MM.1S (cell line): ENCODE data around the gene GPR153.
"Not testable (repeated sequence)": the region's sequence is repeated elsewhere in the genome, so short reads cannot be mapped to it uniquely, and the experiment has no call there.

ENCODE experiments used
- DNase-seq: peaks from one replicate; pipeline ENCODE4 v3.0.0-alpha.2; 2015
- H2AFZ ChIP-seq: fragments of 300-600 bp; sonication (generic); 2 replicates; pipeline ENCODE4 v1.6.0; 2016; ENCODE audit warnings: antibody characterized with exemption, low read length
- H3F3A ChIP-seq: fragments of 300-600 bp; sonication (generic); 2 replicates; pipeline ENCODE4 v1.6.1; 2016; ENCODE audit warnings: mild to moderate bottlenecking, antibody characterized with exemption, low read length, moderate library complexity, mixed read lengths; ENCODE audit not compliant: insufficient read depth
- H3K27ac ChIP-seq: fragments of 300-600 bp; sonication (generic); 2 replicates; pipeline ENCODE4 v1.5.1; 2016; ENCODE audit warnings: mild to moderate bottlenecking, low read length
- H3K27me3 ChIP-seq: fragments of 300-600 bp; sonication (generic); replicated peaks from 2 replicates; pipeline ENCODE4 v1.6.0; 2016; ENCODE audit warnings: low read length; ENCODE audit not compliant: insufficient read depth
- H3K36me3 ChIP-seq: fragments of 300-600 bp; sonication (generic); replicated peaks from 2 replicates; pipeline ENCODE4 v1.6.1; 2016; ENCODE audit warnings: mild to moderate bottlenecking, low read length, mixed read lengths; ENCODE audit not compliant: insufficient read depth
- H3K4me1 ChIP-seq: fragments of 300-600 bp; sonication (generic); 2 replicates; pipeline ENCODE4 v1.6.1; 2016; ENCODE audit warnings: low read length, mixed read lengths
- H3K4me2 ChIP-seq: fragments of 300-600 bp; sonication (generic); 2 replicates; pipeline ENCODE4 v1.6.0; 2016; ENCODE audit warnings: low read depth, low read length
- H3K4me3 ChIP-seq: fragments of 300-600 bp; sonication (generic); 2 replicates; pipeline ENCODE4 v1.5.1; 2016; ENCODE audit warnings: low read length, mixed read lengths
- H3K79me2 ChIP-seq: fragments of 300-600 bp; sonication (generic); 2 replicates; pipeline ENCODE4 v1.6.1; 2016; ENCODE audit warnings: mixed run types, low read length, mixed read lengths
- H3K9ac ChIP-seq: fragments of 300-600 bp; sonication (generic); 2 replicates; pipeline ENCODE4 v1.6.1; 2016; ENCODE audit warnings: low read length, mixed read lengths
- H3K9me2 ChIP-seq: fragments of 300-600 bp; sonication (generic); replicated peaks from 2 replicates; pipeline ENCODE4 v1.6.1; 2016; ENCODE audit warnings: mild to moderate bottlenecking, low read length, mixed read lengths; ENCODE audit not compliant: insufficient read depth
- H3K9me3 ChIP-seq: fragments of 300-600 bp; sonication (generic); replicated peaks from 2 replicates; pipeline ENCODE4 v1.6.1; 2016; ENCODE audit warnings: mild to moderate bottlenecking, low read length, mixed read lengths; ENCODE audit not compliant: insufficient read depth
- H4K20me1 ChIP-seq: fragments of 300-600 bp; sonication (generic); 2 replicates; pipeline ENCODE4 v1.6.1; 2016; ENCODE audit warnings: mild to moderate bottlenecking, low read length, moderate library complexity, mixed read lengths; ENCODE audit not compliant: insufficient read depth
- EZH2 ChIP-seq: fragments of 300-600 bp; sonication (generic); optimal IDR thresholded peaks from 2 replicates; pipeline ENCODE3; 2017; ENCODE audit warnings: low read depth, mild to moderate bottlenecking, antibody characterized with exemption, low read length, mixed read lengths
- EZH2phosphoT487 ChIP-seq: fragments of 300-600 bp; sonication (generic); IDR thresholded peaks from 2 replicates; pipeline ENCODE4 v1.6.1; 2018; ENCODE audit warnings: antibody characterized with exemption, low read length
- TF ChIP-seq, protein P1 (sequence below): fragments of 300-600 bp; sonication (generic); IDR thresholded peaks from 2 replicates; pipeline ENCODE4 v1.5.1; 2016; ENCODE audit warnings: antibody characterized with exemption, low read length, mixed read lengths

GPR153 gene

DNA sequence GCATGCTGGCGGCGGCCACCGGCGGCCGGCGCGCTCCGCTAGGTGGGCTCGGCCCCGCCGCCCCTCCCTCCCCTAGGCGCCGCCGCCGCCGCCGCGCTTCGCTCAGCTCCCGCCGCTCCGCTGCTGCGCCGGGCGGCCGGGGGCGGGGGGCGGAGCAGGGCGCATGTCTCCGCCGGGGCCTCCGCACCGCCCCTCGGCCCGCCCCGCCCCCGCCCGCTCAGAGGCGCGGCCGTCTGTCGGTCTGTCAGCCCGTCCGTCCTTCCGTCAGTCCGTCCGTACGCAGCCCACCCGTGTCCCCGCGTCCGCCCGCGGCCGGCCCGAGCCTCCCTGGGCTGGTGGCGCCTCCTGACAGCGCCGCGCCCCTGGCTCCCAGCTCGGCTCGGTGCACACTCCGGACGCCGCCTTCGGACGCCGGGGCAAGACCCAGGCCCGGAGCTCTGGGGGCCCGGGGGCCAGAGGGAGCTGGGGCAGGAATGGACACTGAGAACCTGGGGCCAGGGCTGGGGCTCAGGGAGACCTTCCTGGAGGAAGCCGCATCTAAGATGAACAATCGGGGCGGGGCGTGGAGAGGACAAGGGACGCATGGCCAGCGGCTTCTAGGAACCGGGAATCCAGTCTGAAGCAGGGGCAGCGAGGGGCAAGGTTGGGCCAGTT, at the start of gene GPR153:
TSS of gene GPR153 (minus strand) at position 138 of the 654 bp plus-strand sequence. CDS start 6,193 bp downstream, outside the sequence.
- Histone ChIP-seq H3K9me2 (no peaks in the 10 kb centered on the region), H3K4me2 (peak within 1 kb of the TSS; percentile 90), H3K9ac (no peak within 1 kb of the TSS), H3K36me3 (no peaks in the 10 kb centered on the region), H3K27me3 (peaks cover 48% of the 10 kb centered on the region), H2AFZ (no peak within 1 kb of the TSS), H3K4me1 (no peaks in the 10 kb centered on the region), H3K4me3 (peak within 1 kb of the TSS; percentile 57; the same call in 1 of the 2 replicates), H3K9me3 (no peaks in the 10 kb centered on the region), H4K20me1 (no peaks in the 10 kb centered on the region), H3K79me2 (no peaks in the 10 kb centered on the region), H3K27ac (no peak within 1 kb of the TSS), H3F3A (no peaks in the 10 kb centered on the region)
- DNase-seq = peak; percentile 45
- TF ChIP-seq, protein P1, sequence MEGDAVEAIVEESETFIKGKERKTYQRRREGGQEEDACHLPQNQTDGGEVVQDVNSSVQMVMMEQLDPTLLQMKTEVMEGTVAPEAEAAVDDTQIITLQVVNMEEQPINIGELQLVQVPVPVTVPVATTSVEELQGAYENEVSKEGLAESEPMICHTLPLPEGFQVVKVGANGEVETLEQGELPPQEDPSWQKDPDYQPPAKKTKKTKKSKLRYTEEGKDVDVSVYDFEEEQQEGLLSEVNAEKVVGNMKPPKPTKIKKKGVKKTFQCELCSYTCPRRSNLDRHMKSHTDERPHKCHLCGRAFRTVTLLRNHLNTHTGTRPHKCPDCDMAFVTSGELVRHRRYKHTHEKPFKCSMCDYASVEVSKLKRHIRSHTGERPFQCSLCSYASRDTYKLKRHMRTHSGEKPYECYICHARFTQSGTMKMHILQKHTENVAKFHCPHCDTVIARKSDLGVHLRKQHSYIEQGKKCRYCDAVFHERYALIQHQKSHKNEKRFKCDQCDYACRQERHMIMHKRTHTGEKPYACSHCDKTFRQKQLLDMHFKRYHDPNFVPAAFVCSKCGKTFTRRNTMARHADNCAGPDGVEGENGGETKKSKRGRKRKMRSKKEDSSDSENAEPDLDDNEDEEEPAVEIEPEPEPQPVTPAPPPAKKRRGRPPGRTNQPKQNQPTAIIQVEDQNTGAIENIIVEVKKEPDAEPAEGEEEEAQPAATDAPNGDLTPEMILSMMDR = no peak
- TF ChIP-seq EZH2phosphoT487 (no peak), EZH2 (no peak)

DNA sequence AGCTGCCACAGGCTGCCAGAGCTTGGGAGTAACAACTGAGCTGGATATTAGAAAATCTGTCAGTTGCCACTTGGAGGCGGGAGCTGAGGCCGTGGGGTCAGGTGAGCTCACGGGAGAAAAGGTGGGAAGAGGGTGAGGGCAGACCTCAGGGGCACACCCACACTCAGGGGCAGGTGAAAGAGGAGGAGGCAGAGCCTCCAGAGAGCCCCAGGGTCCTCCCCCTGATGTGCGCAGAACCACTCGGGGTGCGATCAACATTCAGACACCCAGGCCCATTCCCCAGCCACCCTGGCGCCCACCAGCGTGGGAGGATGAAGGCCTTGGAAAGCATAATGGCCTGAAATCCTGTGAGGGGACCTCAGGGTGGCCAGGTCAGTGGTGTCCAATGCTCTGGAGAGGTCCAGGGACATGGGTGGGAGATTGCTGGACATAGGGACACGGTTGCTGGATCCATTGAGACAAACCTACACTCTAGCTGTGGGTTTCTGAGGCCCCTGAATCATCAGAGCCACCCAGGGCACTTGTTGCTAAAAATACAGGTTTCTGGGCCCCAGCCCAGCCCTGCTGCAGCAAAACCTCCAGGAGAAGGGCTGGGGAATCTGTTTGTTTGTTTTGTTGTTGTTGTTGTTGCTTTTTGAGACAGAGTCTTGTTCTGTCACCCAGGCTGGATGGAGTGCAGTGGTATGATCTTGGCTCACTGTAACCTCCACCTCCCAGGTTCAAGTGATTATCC, 49.4 kb upstream of the GPR153 start:
- no peaks in the 10 kb centered on the region for H4K20me1 ChIP-seq
- no peaks in the 10 kb centered on the region for H3K4me1 ChIP-seq
- no peaks in the 10 kb centered on the region for H3K36me3 ChIP-seq
- H3K9ac ChIP-seq = no peak overlapping the region
- H3K9me3 ChIP-seq = no peaks in the 10 kb centered on the region
- H3F3A ChIP-seq = no peaks in the 10 kb centered on the region
- DNase-seq = no peak
- no peak overlapping the region for H2AFZ ChIP-seq
- TF ChIP-seq EZH2phosphoT487 = no peak
- H3K4me3 ChIP-seq = no peak overlapping the region
- H3K9me2 ChIP-seq = no peaks in the 10 kb centered on the region
- H3K27ac ChIP-seq = no peak overlapping the region
- no peaks in the 10 kb centered on the region for H3K79me2 ChIP-seq
- no peaks in the 10 kb centered on the region for H3K27me3 ChIP-seq
- H3K4me2 ChIP-seq = no peak overlapping the region

DNA sequence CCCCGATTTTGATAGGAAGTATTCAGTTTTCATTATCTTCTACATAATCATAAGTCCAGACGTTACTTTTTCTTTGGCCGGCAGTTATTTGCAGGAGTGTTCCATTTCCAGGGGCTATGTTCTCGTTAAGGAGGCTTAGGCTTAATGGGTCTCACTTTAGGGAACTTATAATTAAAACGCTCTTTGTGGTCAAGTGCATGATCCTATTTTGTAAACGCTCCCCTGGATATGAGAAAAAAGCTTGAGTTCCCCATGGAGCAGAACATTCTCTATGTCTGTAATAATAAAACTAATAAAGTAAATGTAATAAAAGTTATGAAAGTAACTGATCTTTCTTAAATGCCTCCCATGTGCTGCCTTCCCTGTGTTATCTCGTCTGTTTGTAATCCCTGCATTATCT, 48.7 kb upstream of the GPR153 start:
- H3K4me3 ChIP-seq = no peak overlapping the region
- no peaks in the 10 kb centered on the region for H3K36me3 ChIP-seq
- no peak overlapping the region for H3K4me2 ChIP-seq
- no peak for DNase-seq
- H3K27me3 ChIP-seq = no peaks in the 10 kb centered on the region
- no peaks in the 10 kb centered on the region for H3F3A ChIP-seq
- H3K27ac ChIP-seq = no peak overlapping the region
- H3K4me1 ChIP-seq = no peaks in the 10 kb centered on the region
- no peak for TF ChIP-seq EZH2
- TF ChIP-seq EZH2phosphoT487 = no peak
- TF ChIP-seq, protein P1 = no peak
- H3K9ac ChIP-seq = no peak overlapping the region
- H3K9me3 ChIP-seq = no peaks in the 10 kb centered on the region
- H2AFZ ChIP-seq = no peak overlapping the region
- no peaks in the 10 kb centered on the region for H4K20me1 ChIP-seq
- H3K79me2 ChIP-seq = no peaks in the 10 kb centered on the region
- no peaks in the 10 kb centered on the region for H3K9me2 ChIP-seq

DNA sequence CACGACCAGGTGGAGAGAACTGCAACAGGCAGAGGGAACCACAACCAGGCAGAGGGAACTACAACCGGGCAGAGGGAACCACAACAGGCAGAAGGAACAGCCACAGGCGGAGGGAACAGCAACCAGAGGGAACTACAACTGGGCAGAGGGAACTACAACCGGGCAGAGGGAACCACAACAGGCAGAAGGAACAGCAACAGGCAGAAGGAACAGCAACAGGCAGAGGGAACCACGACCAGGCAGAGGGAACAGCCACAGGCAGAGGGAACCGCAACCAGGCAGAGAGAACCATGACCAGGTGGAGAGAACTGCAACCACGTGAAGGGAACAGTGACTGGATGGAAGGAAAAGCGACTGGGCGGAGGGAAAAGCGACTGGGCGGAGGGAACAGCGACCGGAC, 47.6 kb upstream of the GPR153 start:
- no peak for TF ChIP-seq EZH2
- no peak for TF ChIP-seq EZH2phosphoT487
- TF ChIP-seq, protein P1 = no peak
- no peaks in the 10 kb centered on the region for H3K36me3 ChIP-seq
- H4K20me1 ChIP-seq = no peaks in the 10 kb centered on the region
- DNase-seq = no peak
- H3K9me2 ChIP-seq = no peaks in the 10 kb centered on the region
- H3K9ac ChIP-seq = no peak overlapping the region
- H3F3A ChIP-seq = no peaks in the 10 kb centered on the region
- H3K27me3 ChIP-seq = no peaks in the 10 kb centered on the region
- H3K4me1 ChIP-seq = no peaks in the 10 kb centered on the region
- H3K9me3 ChIP-seq = no peaks in the 10 kb centered on the region
- H3K27ac ChIP-seq = no peak overlapping the region
- no peak overlapping the region for H3K4me2 ChIP-seq
- H3K79me2 ChIP-seq = no peaks in the 10 kb centered on the region
- H2AFZ ChIP-seq = no peak overlapping the region
- no peak overlapping the region for H3K4me3 ChIP-seq

DNA sequence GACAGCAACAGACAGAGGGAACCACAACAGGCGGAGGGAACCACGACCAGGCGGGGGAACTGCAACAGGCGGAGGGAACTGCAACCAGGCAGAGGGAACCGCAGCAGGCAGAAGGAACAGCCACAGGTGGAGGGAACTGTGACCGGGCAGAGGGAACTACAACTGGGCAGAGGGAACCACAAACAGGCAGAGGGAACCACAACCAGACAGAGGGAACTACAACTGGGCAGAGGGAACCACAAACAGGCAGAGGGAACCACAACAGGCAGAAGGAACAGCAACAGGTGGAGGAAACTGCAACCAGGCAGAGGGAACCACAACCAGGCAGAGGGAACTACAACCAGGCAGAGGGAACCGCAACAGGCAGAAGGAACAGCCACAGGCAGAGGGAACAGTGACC, 46.8 kb upstream of the GPR153 start:
- not testable (repeated sequence) for H3K27me3 ChIP-seq, H3K36me3 ChIP-seq, H3K4me2 ChIP-seq, H3K4me3 ChIP-seq, H3K79me2 ChIP-seq, H4K20me1 ChIP-seq, H2AFZ ChIP-seq, H3F3A ChIP-seq, H3K9ac ChIP-seq, H3K27ac ChIP-seq, DNase-seq, H3K9me2 ChIP-seq, H3K4me1 ChIP-seq, H3K9me3 ChIP-seq
